Gastroesophageal sphincter (tissue), 3 donors: ENCODE results near the gene GNLY.

Experiments
- CTCF ChIP-seq, 4 experiments: fragments of 200-600 bp in 2 of 4; fragments of 450-650 bp in 2 of 4; sonication (generic) in 1 of 4; IDR thresholded peaks; one replicate each; pipeline ENCODE4 v1.5.1; 2017 to 2019; ENCODE audit warnings: antibody characterized with exemption in 4 of 4, mild to moderate bottlenecking in 2 of 4, moderate library complexity in 2 of 4
- EP300 ChIP-seq: sonication (generic); formaldehyde crosslinking; IDR thresholded peaks from one replicate; pipeline ENCODE4 v1.6.1; 2017; ENCODE audit warnings: antibody characterized with exemption, mild to moderate bottlenecking
- POLR2A ChIP-seq, 2 donors: fragments of 450-650 bp; IDR thresholded peaks; one replicate each; pipeline ENCODE4 v1.6.1; 2017; ENCODE audit warnings: antibody characterized with exemption in 2 of 2, mild to moderate bottlenecking in 2 of 2, moderate library complexity in 1 of 2
- POLR2AphosphoS5 ChIP-seq: sonication (generic); formaldehyde crosslinking; IDR thresholded peaks from one replicate; pipeline ENCODE4 v1.6.1; 2017; ENCODE audit warnings: antibody characterized with exemption

- TF ChIP-seq CTCF (IDR thresholded peaks at IDR 0.05) (no peak), POLR2A (IDR thresholded peaks at IDR 0.05) (no peak), EP300 (no peak), POLR2AphosphoS5 (no peak)
Measured at GRCh38 chr2:85668857-85669142, 25.4 kb upstream of the GNLY start.
